B cell (primary cell): ENCODE data around the gene CTCF. TPM values are rescaled to one million over a fixed set of nuclear protein-coding genes. Genes with fewer than 3 reads are reported as not detected.

Experiments
- ATAC-seq: fragments of 200-7000 bp; cut with Tn5 transposase; one replicate; pipeline ENCODE4 v1.10.0; 2021; ENCODE audit warnings: low read depth, mild to moderate bottlenecking, moderate number of reproducible peaks, moderate library complexity
- CTCF ChIA-PET: fragments of 350-600 bp; sonication (Branson Sonifier 250); formaldehyde crosslinking; loops from one replicate; lab custom pipeline; 2021; ENCODE audit warnings: antibody characterized with exemption, inconsistent platforms; lab: Charles Lee
- POLR2A ChIA-PET: fragments of 350-600 bp; sonication (Branson Sonifier 250); formaldehyde crosslinking; loops from one replicate; lab custom pipeline; 2021; ENCODE audit warnings: antibody characterized with exemption; lab: Charles Lee
- DNase-seq: peaks from one replicate; pipeline ENCODE4 v3.0.0; 2013
- H2AFZ ChIP-seq: 2 replicates; pipeline ENCODE4 v1.6.1; 2012; ENCODE audit warnings: mild to moderate bottlenecking, low read depth, low read length; ENCODE audit not compliant: insufficient read depth, poor library complexity, severe bottlenecking
- H3K27ac ChIP-seq, 2 donors: 1 replicate in 1 of 2; 2 replicates in 1 of 2; pipeline ENCODE4 v1.5.1; 2012 to 2013; ENCODE audit warnings: low read length in 2 of 2, mild to moderate bottlenecking in 2 of 2, moderate library complexity in 1 of 2
- H3K27me3 ChIP-seq, 4 experiments: fragments of 200-600 bp in 1 of 4; sonication (generic) in 1 of 4; replicated peaks in 1 of 4; 1 replicate in 2 of 4; 2 replicates in 2 of 4; pipeline versions ENCODE4 v1.6.1 to v1.7.0; 2013 to 2016; ENCODE audit warnings: low read length in 3 of 4, mild to moderate bottlenecking in 2 of 4, mixed read lengths in 1 of 4, moderate library complexity in 1 of 4; ENCODE audit not compliant: insufficient read depth in 4 of 4, control insufficient read depth in 3 of 4; ENCODE audit errors: control extremely low read depth in 1 of 4
- H3K36me3 ChIP-seq, 2 experiments: replicated peaks in 1 of 2; 1 replicate in 1 of 2; 2 replicates in 1 of 2; pipeline versions ENCODE4 v1.6.1 to v1.7.1; 2013; ENCODE audit warnings: low read length in 1 of 2; ENCODE audit not compliant: insufficient read depth in 2 of 2, control insufficient read depth in 1 of 2; ENCODE audit errors: control extremely low read depth in 1 of 2, extremely low read depth in 1 of 2
- H3K4me1 ChIP-seq, 2 donors: fragments of 200-600 bp in 1 of 2; sonication (generic) in 1 of 2; 1 replicate in 1 of 2; 2 replicates in 1 of 2; pipeline versions ENCODE4 v1.5.1 to v1.6.1; 2013 to 2017; ENCODE audit warnings: low read length in 2 of 2; ENCODE audit not compliant: control insufficient read depth in 2 of 2, insufficient read depth in 2 of 2
- H3K4me2 ChIP-seq: replicated peaks from 2 replicates; pipeline ENCODE3; 2012; ENCODE audit warnings: mild to moderate bottlenecking, low read depth, low read length; ENCODE audit not compliant: poor library complexity, severe bottlenecking
- H3K4me3 ChIP-seq, 5 experiments: fragments of 200-600 bp in 1 of 5; sonication (generic) in 1 of 5; 1 replicate in 3 of 5; 2 replicates in 2 of 5; pipeline versions ENCODE4 v1.5.1 to v1.7.0; 2011 to 2016; ENCODE audit warnings: low read length in 4 of 5, mild to moderate bottlenecking in 4 of 5, low read depth in 2 of 5, control low read depth in 1 of 5, moderate library complexity in 1 of 5; ENCODE audit not compliant: insufficient read depth in 1 of 5; ENCODE audit errors: control extremely low read depth in 1 of 5, extremely low read depth in 1 of 5
- H3K79me2 ChIP-seq: fragments of 200-600 bp; sonication (generic); one replicate; pipeline ENCODE4 v1.6.0; 2016; ENCODE audit warnings: low read length; ENCODE audit not compliant: control insufficient read depth, insufficient read depth
- H3K9ac ChIP-seq: fragments of 200-600 bp; sonication (generic); 2 replicates; pipeline ENCODE4 v1.6.1; 2017; ENCODE audit warnings: mild to moderate bottlenecking, low read length, moderate library complexity
- H3K9me3 ChIP-seq, 3 donors: one replicate each; pipeline versions ENCODE4 v1.6.1 to v1.7.1; 2013; ENCODE audit warnings: low read length in 2 of 3; ENCODE audit not compliant: control insufficient read depth in 2 of 3, insufficient read depth in 1 of 3; ENCODE audit errors: control extremely low read depth in 1 of 3
- H4K20me1 ChIP-seq: 2 replicates; pipeline ENCODE4 v1.6.0; 2012; ENCODE audit warnings: mild to moderate bottlenecking, low read length; ENCODE audit not compliant: insufficient read depth, control insufficient read depth, poor library complexity, severe bottlenecking
- H3K27ac Mint-ChIP-seq: one replicate; pipeline ENCODE4 v1.8.0; 2021; ENCODE audit warnings: mixed read lengths
- H3K27me3 Mint-ChIP-seq: one replicate; pipeline ENCODE4 v1.8.0; 2021; ENCODE audit warnings: mixed read lengths
- H3K4me1 Mint-ChIP-seq: one replicate; pipeline ENCODE4 v1.8.0; 2021; ENCODE audit warnings: mixed read lengths
- H3K4me3 Mint-ChIP-seq: one replicate; pipeline ENCODE4 v1.8.0; 2021; ENCODE audit warnings: mixed read lengths
- H3K9me3 Mint-ChIP-seq: one replicate; pipeline ENCODE4 v1.8.0; 2022; ENCODE audit warnings: mixed read lengths; ENCODE audit not compliant: insufficient read depth
- CTCF ChIP-seq: fragments of 200-600 bp; IDR thresholded peaks from one replicate; pipeline ENCODE4 v1.8.0; 2022; ENCODE audit warnings: antibody characterized with exemption, mild to moderate bottlenecking
- EZH2 ChIP-seq: IDR thresholded peaks from 2 replicates; pipeline ENCODE4 v1.6.1; 2012; ENCODE audit warnings: borderline replicate concordance, low read depth, mild to moderate bottlenecking, moderate library complexity, low read length; ENCODE audit not compliant: insufficient read depth, poor library complexity, severe bottlenecking
- WGBS: methylation state at CpG from one replicate; pipeline ENCODE4 v1.1.5; 2013; ENCODE audit warnings: missing lambda C conversion rate; ENCODE audit not compliant: insufficient coverage; 5-methylcytosine and 5-hydroxymethylcytosine counted together
- intact Hi-C: fragments of 100-400 bp; cut with micrococcal nuclease; formaldehyde crosslinking; loops from one replicate; pipeline ENCODE4 v1.10.0; 2022
- polyA plus RNA-seq: library from polyadenylated mRNA; depleted of rRNA; stranded (reverse); fragments of >200 nt; gene quantifications from 2 replicates; pipeline ENCODE4 v1.2.3, GENCODE V29; 2012
- total RNA-seq, 2 donors: library from RNA; stranded (reverse); fragments of 120-200 nt in 1 of 2; gene quantifications; 1 replicate in 1 of 2; 2 replicates in 1 of 2; pipeline versions ENCODE4 v1.2.3 to v1.2.4, GENCODE V29; 2013 to 2022

CTCF gene
- total and polyA plus RNA-seq, 2 donors (not counting 1 experiment from before 2014, with no cell fraction given) = 42.7 to 78.4 TPM

- no peak for DNase-seq
- H3K27me3 ChIP-seq = no peaks in the 10 kb centered on the region
- H2AFZ ChIP-seq = no peak overlapping the region
- 78% methylated on average over 4 of the region's 8 CpGs for WGBS
- H3K4me3 Mint-ChIP-seq = no peak overlapping the region
- no peak overlapping the region for H3K27ac ChIP-seq
- no peak overlapping the region for H3K4me2 ChIP-seq
- H3K4me3 ChIP-seq = no peak overlapping the region
- intact Hi-C loops = no loop called here
- no peaks in the 10 kb centered on the region for H3K79me2 ChIP-seq
- no peaks in the 10 kb centered on the region for H3K27me3 Mint-ChIP-seq
- ATAC-seq = no peak
- CTCF ChIA-PET = interaction anchor here (0.9 to 1.7 kb wide), 6 partner anchors 130 to 364 kb away, joined by 3 to 5 read pairs (median 3); partner anchors contain the start of genes NRN1L and TSNAXIP1
- POLR2A ChIA-PET = no interaction called here
- H3K27ac Mint-ChIP-seq = no peak overlapping the region
- H3K9me3 ChIP-seq = no peaks in the 10 kb centered on the region
- H4K20me1 ChIP-seq = no peaks in the 10 kb centered on the region
- H3K9me3 Mint-ChIP-seq = no peaks in the 10 kb centered on the region
- peaks cover 21% of the 10 kb centered on the region for H3K4me1 Mint-ChIP-seq
- no peaks in the 10 kb centered on the region for H3K36me3 ChIP-seq
- TF ChIP-seq EZH2 = no peak
- TF ChIP-seq CTCF = no peak
- no peak overlapping the region for H3K9ac ChIP-seq
- peaks cover 7 to 17% of the 10 kb centered on the region in 2 donors for H3K4me1 ChIP-seq
Measured at GRCh38 chr16:67676939-67677338, 114.6 kb downstream of the CTCF start.

- H4K20me1 ChIP-seq = no peaks in the 10 kb centered on the region
- peaks cover 17% of the 10 kb centered on the region for H3K4me1 Mint-ChIP-seq
- H3K4me1 ChIP-seq = peaks cover 7 to 12% of the 10 kb centered on the region in 2 donors
- no peaks in the 10 kb centered on the region for H3K27me3 Mint-ChIP-seq
- CTCF ChIA-PET = interaction anchor here (1.0 to 1.4 kb wide), 2 partner anchors 139 to 160 kb away, joined by 3 to 4 read pairs; no protein-coding TSS in a partner anchor
- H3K27ac Mint-ChIP-seq = no peak overlapping the region
- no peak overlapping the region for H3K4me3 Mint-ChIP-seq
- no peak overlapping the region for H3K4me3 ChIP-seq
- TF ChIP-seq CTCF = no peak
- no peak for TF ChIP-seq EZH2
- H3K36me3 ChIP-seq = peaks cover 0 to 4% of the 10 kb centered on the region in 2 experiments
- no peak for ATAC-seq
- WGBS = no CpG with 5 or more reads among the region's 1 CpG
- POLR2A ChIA-PET = no interaction called here
- no peaks in the 10 kb centered on the region for H3K79me2 ChIP-seq
- DNase-seq = no peak
- no peak overlapping the region for H3K4me2 ChIP-seq
- H3K9me3 ChIP-seq = no peaks in the 10 kb centered on the region
- no peak overlapping the region for H3K9ac ChIP-seq
- no peaks in the 10 kb centered on the region for H3K27me3 ChIP-seq
- no peaks in the 10 kb centered on the region for H3K9me3 Mint-ChIP-seq
- no peak overlapping the region for H3K27ac ChIP-seq
- H2AFZ ChIP-seq = no peak overlapping the region
- intact Hi-C loops = no loop called here
Measured at GRCh38 chr16:67677712-67678111, 115.4 kb downstream of the CTCF start.
